Mucosa of descending colon (tissue), 3 donors: Measurements from ENCODE around the gene TMEM255B. TPM values are rescaled to one million over a fixed set of nuclear protein-coding genes. Genes with fewer than 3 reads are reported as not detected.
A peak's percentile ranks its signal among the peaks of the same experiment; 100 is the strongest.

Experiments used
- ATAC-seq: fragments of 200-7000 bp; cut with Tn5 transposase; one replicate; pipeline ENCODE4 v1.9.1; 2020; ENCODE audit warnings: mild to moderate bottlenecking, moderate library complexity
- DNase-seq, 3 donors: peaks; one replicate each; pipeline ENCODE4 v3.0.0-alpha.2; 2020
- H3K36me3 ChIP-seq: fragments of 200-600 bp; one replicate; pipeline ENCODE4 v1.8.0; 2021; ENCODE audit warnings: low read depth, mild to moderate bottlenecking
- H3K4me1 ChIP-seq: fragments of 200-600 bp; one replicate; pipeline ENCODE4 v1.8.0; 2021; ENCODE audit warnings: low read depth, mild to moderate bottlenecking
- H3K4me3 ChIP-seq: fragments of 200-600 bp; one replicate; pipeline ENCODE4 v1.8.0; 2021; ENCODE audit warnings: mild to moderate bottlenecking
- H3K9me3 ChIP-seq: fragments of 200-600 bp; one replicate; pipeline ENCODE4 v1.8.0; 2021; ENCODE audit warnings: mild to moderate bottlenecking
- intact Hi-C, 2 donors: fragments of 100-400 bp; cut with DNase I in 1 of 2; cut with micrococcal nuclease in 1 of 2; formaldehyde crosslinking; loops; one replicate each; pipeline versions ENCODE4 v1.11.0 to v1.11.1; 2022; cut with DNase I, micrococcal nuclease
- total RNA-seq, 3 donors: library from RNA; stranded (reverse); fragmentation: NEBNext Ultra II Directional in 2 of 3; extraction: Animal tissue kit (Norgen Biotek cat#: 25700) in 2 of 3; gene quantifications; one replicate each; pipeline versions ENCODE4 v1.2.1 to v1.2.4, GENCODE V29; 2021 to 2023
- TF ChIP-seq, protein P1 (sequence below): fragments of 200-600 bp; IDR thresholded peaks from one replicate; pipeline ENCODE4 v1.8.0; 2022; ENCODE audit warnings: antibody characterized with exemption, mild to moderate bottlenecking
- donor health status: DM: no; HTN: no; CAD: no; lungs with moderate emphysema.
- donor health status: DM: no; HTN: no; CAD: no.
- donor health status: DM: no; HTN: yes; CAD: no.

TMEM255B gene
- total RNA-seq, 3 donors from 2014 or later = 2.9 to 6.6 (median 6.3) TPM

DNA sequence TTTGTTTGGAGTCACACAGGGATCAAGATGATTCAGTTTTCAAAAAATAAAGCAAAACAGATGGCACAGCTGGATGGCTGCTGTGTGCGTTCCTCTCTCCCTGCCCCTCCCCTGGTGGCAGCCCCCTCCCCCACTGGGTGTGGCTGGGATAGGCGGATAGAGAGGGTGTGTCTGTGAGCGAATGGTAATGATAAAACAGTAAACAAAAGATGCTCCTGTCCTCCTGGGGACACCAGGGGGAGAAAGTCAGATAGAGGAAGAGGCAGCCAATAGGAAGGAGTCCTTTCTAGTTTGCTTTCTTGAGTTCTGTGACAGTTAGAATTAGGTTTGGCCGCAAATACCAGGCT is 6.5 kb downstream of the TMEM255B start:
- peak; percentile 22 for ATAC-seq
- Histone ChIP-seq H3K36me3 (no peaks in the 10 kb centered on the region), H3K9me3 (no peaks in the 10 kb centered on the region), H3K4me3 (no peak overlapping the region), H3K4me1 (no peaks in the 10 kb centered on the region)
- TF ChIP-seq, protein P1, sequence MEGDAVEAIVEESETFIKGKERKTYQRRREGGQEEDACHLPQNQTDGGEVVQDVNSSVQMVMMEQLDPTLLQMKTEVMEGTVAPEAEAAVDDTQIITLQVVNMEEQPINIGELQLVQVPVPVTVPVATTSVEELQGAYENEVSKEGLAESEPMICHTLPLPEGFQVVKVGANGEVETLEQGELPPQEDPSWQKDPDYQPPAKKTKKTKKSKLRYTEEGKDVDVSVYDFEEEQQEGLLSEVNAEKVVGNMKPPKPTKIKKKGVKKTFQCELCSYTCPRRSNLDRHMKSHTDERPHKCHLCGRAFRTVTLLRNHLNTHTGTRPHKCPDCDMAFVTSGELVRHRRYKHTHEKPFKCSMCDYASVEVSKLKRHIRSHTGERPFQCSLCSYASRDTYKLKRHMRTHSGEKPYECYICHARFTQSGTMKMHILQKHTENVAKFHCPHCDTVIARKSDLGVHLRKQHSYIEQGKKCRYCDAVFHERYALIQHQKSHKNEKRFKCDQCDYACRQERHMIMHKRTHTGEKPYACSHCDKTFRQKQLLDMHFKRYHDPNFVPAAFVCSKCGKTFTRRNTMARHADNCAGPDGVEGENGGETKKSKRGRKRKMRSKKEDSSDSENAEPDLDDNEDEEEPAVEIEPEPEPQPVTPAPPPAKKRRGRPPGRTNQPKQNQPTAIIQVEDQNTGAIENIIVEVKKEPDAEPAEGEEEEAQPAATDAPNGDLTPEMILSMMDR = no peak
- intact Hi-C loops = no loop called here
- no peak for DNase-seq

DNA sequence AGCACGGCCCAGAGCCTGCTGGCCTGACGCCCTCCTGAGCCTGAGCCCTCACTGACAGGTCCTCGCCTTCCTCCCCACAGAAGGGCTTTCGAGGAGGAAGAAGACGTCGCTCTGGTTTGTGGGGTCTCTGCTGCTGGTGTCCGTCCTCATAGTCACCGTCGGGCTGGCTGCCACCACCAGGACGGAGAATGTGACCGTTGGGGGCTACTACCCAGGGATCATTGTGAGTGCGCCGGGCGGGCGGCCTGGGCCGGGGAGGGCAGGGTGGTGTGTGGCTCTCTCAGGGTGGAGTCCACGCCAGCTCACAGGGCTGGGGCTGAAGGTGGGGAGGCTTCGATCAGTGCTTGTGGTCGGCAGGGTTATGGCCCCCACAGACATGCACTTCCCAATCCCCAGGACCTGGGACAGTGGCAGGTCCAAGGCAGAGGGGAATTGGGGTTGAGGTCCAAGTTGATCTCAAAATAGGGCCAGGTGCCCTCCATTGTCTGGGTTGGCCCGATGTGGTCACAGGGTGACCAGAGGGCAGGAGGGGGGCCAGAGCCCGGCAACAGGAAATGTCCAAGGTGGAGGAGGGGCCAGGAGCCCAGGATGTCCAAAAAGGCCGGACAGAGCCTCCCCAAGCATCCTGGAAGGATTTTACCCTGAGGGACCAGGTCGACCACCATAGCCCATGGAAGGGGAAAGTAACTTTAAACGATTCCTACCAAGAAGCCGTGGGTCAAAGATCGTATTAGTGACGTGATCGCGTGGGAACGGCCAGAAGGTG is 7.2 kb downstream of the TMEM255B start:
- intact Hi-C loops = no loop called here
- no peak for ATAC-seq
- TF ChIP-seq, protein P1 = no peak
- Histone ChIP-seq H3K9me3 (no peaks in the 10 kb centered on the region), H3K4me1 (no peaks in the 10 kb centered on the region), H3K36me3 (no peaks in the 10 kb centered on the region), H3K4me3 (no peak overlapping the region)
- no peak for DNase-seq

DNA sequence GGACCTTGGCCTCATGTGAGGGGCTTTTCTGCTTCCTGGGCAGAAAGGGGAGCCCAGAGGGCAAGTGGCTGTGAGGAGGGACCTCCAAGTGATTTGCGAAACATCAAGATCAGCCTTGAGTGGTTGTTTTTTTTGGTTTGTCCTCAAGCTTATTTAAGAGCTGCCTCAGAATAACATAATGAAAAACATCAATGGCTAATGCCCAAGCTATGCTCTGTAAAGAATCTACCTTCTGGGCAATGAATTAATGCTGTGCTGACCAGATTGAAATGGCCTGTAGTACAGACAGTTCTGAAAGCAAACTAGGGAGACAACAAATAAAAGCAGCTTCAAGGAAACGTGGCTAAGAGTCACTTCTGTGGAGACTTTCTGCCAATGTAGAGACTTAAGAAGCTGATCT is 8.3 kb downstream of the TMEM255B start:
- intact Hi-C loops = no loop called here
- no peak for ATAC-seq
- DNase-seq = no peak
- TF ChIP-seq, protein P1 = no peak
- H3K4me3 ChIP-seq = no peak overlapping the region
- H3K4me1 ChIP-seq = no peaks in the 10 kb centered on the region
- H3K36me3 ChIP-seq = no peaks in the 10 kb centered on the region
- H3K9me3 ChIP-seq = no peaks in the 10 kb centered on the region

DNA sequence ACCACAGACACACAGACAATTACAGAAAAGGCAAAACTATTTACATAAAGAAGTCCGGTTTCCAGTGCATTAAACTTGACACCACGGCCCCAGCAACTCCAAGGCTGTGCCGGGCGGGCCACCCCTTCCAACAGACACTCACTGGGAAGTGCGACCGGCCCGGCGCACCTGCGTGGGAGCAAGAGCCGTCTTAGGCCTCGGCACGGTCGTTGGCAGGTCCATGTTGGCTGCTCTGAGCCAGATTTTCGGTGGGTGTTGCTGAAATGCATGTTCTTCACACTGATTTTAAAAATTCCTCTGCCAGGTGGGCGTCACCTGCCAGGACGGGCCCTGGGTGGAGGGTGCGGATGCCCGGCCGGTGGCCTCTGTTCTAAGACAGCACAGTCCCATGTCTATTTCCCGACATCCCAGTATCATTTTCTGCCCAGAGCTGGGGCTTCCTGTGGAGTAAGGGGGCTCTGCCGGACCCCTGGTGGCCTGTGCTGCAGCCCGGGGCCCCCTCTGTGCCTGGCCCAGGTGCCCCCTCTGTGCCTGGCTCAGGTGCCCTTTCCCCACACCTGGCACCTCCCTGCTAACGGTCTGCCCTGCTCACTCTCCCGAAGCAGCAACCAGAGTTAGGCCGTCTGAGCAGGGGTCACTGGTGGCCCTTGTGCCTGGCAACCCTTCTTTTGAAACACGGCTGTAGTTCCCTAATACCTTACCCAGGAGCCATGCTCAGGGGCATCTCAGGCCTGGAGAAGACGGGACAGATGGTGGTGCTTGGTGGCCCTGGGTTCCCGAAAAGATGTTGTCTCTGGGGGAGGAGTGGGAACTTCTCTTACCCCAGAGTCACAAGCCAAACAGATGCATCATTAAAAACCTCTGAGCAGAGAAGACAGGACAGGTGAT is 9.2 kb downstream of the TMEM255B start:
- H3K9me3 ChIP-seq = no peaks in the 10 kb centered on the region
- ATAC-seq = no peak
- H3K4me3 ChIP-seq = no peak overlapping the region
- no peak for DNase-seq
- intact Hi-C loops = no loop called here
- TF ChIP-seq, protein P1 = no peak
- H3K36me3 ChIP-seq = no peaks in the 10 kb centered on the region
- H3K4me1 ChIP-seq = no peaks in the 10 kb centered on the region

DNA sequence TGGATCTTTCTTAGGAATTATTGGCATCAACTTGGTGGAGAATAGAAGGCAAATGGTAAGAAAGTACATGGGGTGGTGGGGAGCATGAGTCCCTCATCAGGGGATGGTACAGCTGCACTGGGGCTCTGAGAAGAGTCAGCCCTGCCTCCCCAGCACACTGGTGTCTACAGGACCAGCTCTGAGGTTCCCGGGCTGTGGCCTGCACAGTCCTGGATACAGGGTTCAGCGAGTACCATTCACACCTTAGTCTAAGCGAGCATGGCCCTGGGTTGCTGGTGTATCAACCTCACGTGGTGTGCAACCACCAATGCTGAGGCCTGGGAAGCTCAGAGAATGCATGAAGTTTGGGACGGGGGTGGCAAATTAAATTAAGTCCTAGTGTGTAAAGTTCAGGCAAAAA is 10.1 kb downstream of the TMEM255B start:
- no peak for ATAC-seq
- Histone ChIP-seq H3K4me1 (no peaks in the 10 kb centered on the region), H3K4me3 (no peak overlapping the region), H3K36me3 (no peaks in the 10 kb centered on the region), H3K9me3 (no peaks in the 10 kb centered on the region)
- DNase-seq = no peak
- TF ChIP-seq, protein P1 = no peak
- intact Hi-C loops = no loop called here
